GM21423 (cell line): Measurements from ENCODE around the gene TAL1.
A peak's percentile ranks its signal among the peaks of the same experiment; 100 is the strongest.

Source experiments
- ATAC-seq: cut with Tn5 transposase; IDR thresholded peaks from one replicate; pipeline ENCODE4 v1.9.1; 2021; ENCODE audit warnings: mild to moderate bottlenecking, moderate library complexity; ENCODE audit not compliant: unreplicated experiment

The TAL1 gene

DNA sequence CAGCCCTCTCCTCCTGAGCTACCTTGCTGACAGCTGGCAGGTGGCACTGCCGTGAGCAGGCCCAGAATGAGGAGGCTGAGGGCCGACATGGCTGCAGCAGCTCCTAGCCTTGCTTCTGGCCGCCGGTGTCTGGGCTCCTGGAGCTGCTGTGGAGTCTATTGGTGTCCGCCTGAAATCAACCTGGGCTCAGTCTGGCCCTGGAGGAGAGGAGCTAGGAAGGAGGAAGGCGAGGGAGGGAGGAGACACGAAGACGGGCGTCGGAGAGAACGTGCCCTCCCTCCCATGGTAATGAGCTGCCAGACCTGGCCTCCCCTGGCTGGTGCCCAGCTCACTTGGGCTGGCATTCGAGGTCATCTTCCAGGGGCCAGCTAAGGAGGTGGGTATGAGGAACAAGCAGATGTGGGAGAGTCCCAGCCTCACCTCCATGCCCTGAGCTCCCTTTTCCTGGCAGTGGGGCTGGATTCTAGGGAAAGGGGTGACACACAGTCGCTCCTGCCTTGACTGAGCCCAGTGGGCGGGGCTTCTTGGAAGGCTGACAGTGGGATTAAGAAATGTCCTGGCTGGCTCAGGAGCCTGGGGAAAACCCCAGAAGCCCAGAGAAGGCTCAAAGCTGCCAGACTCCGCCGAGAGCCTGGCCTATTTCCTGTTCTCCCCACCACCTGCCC, 42.0 kb downstream of the TAL1 start, which contains the start of gene PDZK1IP1:
TSS of gene PDZK1IP1 (minus strand) at position 193 of the 665 bp plus-strand sequence. CDS start at position 89, 104 bp downstream.
- no peak for ATAC-seq

GRCh38 chr1:47188791-47189785, 42.9 kb downstream of the TAL1 start:
- ATAC-seq, result no peak

- ATAC-seq, result no peak
These were observed 44.1 kb downstream of the TAL1 start for GRCh38 chr1:47187926-47188250.

GRCh38 chr1:47187231-47187925, 44.6 kb downstream of the TAL1 start:
- ATAC-seq, result no peak

GRCh38 chr1:47186267-47187185, 45.5 kb downstream of the TAL1 start:
- ATAC-seq, result no peak

DNA sequence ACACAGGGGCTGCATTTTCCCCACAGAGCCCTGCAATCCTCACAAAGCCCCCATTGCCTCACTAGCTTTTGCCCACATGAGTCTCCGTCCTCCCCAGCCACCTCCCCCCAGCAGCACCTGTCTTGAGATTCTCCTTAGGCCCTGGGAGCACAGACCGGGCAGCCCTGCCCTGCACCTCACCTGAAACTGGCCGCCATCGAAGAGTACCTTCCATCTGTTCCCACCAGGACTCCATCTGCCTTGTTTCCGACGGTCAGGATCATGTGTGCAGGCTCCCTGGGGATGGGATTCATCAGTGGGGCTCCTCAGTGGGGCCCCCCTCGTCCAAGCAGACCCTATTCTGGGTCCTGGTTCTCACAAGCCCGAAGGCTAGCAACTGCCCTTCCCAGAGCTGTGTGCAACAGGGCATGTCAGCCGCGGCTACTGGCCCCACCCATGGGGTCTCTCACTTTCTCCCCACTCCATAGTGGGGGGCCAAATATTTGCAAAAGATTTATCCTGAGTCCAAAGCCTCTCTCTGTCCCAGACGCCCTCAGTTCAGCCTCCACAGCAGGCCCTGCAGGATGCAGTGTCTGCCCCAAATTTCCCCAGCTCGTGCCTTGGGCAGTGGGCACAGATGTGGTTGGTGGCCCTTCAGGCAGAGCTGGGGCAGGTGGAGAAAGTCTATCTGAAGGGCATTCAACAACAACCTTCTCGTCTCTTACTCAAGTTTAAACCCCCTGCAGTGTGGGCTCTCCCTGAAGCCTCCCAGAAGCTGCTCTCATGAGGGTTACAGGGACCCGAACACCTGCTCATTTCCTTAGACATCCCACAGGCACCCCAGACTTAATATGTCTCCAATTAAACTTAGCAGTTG, 47.0 kb downstream of the TAL1 start:
- no peak for ATAC-seq

DNA sequence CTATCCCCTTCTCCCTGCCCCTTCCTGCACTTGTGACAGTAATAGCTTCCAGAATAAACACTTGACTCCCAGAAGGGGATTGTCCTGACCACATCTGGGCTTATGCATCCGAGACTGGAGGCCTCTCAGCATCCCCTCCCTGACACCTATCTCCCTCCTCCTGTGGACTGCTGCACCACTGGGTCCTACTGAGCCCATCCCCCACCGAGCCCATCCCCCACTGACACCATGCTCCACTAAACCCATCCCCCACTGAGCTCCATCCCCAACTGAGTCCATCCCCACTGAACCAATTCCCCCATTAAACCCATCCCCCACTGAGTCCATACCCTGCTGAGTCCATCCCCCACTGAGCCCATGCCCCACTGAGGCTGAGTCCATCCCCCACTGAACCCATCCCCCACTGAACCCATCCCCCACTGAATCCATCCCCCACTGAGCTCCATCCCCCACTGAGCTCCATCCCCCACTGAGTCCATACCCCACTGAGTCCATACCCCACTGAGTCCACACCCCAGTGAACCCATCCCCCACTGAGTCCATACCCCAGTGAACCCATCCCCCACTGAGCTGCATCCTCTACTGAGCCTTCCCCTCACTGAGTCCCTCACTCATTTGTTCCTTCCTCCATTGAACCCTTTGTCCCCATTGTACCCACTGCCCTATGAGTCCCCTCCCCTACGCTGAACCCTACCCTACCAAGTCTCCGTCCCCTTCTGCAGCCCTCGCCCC, 47.8 kb downstream of the TAL1 start:
- no peak for ATAC-seq

GRCh38 chr1:47183308-47184089, 48.5 kb downstream of the TAL1 start:
- ATAC-seq, result no peak

GRCh38 chr1:47182676-47183235, 49.3 kb downstream of the TAL1 start:
- ATAC-seq, result no peak

- no peak for ATAC-seq
These were observed 49.9 kb downstream of the TAL1 start for GRCh38 chr1:47181955-47182675.

DNA sequence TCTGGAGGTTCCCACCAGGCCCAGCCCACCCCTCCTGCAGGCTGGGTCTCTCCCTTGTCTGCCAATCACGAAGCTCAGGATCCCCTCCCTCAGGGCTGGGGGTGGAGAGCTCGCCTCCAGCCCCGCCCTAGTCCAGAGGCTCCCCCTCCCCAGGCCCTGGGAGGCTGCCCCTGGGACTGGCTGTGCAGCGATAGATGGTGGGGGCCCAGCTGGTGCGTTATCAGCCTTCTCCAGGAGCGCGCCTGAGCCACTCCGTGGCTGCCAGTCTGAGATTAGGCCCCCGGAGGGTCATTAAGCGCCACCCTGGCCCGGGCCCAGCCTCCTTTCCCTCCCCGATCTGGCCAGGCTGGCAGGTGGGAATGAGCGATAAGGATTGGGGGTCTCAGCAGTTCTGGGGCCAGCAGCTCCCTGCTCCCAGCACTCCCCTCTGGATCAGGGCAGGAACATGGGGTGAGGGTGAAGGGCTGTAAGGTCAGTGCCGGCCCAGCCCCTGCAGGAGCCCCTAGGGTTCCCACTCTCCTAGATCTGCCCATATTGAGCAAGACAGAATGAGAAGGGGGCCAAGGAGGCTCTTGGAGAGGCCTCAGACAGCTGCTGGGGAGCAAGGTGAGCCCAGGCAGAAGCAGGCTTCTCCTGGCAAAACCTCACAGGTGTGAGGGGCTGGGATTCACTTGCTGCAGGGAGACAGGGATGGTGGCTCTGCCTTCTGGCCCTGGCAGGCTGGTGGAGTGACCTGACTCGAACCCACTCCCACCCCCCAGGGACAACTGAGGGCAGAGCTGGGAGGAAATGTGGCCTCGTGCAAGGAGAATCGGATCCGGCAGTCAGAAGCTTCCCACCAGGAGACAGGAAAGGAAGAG, 50.7 kb downstream of the TAL1 start:
- ATAC-seq, result no peak

DNA sequence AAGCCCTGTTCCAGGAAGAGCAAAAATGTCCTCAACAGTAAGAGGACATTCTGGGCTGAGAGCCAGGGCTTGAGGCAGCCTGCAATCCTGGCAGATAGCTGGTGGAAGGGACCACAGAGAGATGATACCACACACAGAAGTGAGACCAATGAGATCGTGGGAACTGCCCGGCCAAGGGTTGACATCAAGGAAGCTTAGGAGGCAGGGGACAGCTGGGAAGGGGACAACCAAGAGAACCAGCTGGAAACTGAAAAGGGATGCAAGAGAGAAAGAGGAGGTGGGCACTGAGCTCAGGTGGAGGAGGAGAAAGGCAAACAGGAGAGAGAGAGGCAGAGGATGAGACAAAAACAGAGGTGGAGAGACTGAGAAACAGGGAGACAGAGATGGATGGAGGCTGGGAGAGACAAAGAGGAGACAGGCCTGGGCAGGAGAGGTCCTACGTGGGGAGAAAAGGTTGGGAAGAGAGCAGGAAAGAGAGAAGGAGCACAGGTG, 51.4 kb downstream of the TAL1 start:
- no peak for ATAC-seq

GRCh38 chr1:47179988-47180563, 51.9 kb downstream of the TAL1 start:
- ATAC-seq, result no peak

DNA sequence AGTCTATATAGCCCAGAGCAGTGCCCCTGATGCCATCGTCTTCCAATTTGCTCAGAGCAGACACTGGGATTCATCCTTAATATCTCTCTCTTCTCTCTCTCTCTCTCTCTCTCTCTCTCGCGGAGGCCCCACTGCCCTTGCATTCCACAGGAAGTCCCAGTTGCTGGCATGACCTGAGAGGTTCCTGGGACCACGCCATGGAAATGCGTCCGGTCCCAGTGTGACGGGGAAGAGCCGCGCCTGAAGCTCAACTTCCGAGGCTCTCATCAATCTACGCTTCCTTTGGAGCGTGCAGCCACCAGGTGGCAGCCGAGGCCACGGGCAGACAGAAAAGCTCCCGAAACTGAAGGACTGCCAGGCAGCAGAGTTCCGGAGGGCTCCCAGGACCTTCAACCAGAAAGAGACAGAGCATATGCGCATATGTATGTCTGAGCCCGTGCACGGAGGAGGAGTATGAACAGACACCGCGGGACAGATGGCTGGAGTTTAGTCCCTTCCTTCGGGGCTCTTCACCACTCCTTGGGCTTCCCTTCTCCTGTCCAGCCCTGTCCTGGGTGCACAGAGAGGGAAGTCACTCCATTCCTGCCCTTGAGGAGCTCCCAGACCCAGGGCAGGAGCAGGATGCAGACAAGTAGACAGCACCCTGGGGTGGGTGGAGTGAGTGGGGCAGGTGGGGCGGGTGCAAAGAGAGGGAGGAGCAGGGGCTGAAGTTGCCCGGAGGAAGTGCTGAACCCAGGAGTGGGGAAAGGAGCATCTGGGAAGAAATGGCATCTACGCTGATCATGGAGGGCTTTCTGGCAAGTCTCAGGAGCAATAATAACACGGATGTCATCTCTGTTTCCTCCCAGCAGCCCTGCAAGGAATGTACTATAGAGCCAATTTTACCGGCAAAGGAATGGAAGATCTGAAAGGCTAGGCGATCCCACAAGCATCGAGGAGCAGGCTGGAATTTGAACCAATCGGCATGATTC, 52.7 kb downstream of the TAL1 start:
- ATAC-seq, result peak; percentile 89

DNA sequence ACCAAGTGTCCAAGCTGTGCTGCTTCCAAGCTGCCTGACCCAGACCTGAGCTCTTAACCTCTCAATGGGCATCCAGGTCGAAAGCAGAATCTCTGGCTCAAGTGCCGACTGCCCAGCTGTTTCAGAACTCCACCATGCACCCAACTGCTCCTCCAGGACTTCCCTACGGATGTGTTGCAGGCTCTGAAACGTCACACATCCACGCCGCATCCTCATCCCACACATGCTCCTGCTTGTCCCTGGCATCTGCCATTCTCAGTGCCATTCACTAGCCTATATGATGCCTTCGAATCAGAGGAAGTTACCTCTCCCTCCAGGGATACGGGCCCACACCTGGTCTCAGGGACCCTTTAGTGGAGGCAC, 53.4 kb downstream of the TAL1 start:
- no peak for ATAC-seq
